GM19455 (cell line): ENCODE data around the gene GABRR1.

Experiments
- ATAC-seq: cut with Tn5 transposase; IDR thresholded peaks from one replicate; pipeline ENCODE4 v1.9.1; 2021; ENCODE audit not compliant: unreplicated experiment

The GABRR1 gene

GRCh38 chr6:89216411-89216810, 747 bp downstream of the GABRR1 start:
- no peak for ATAC-seq

- no peak for ATAC-seq
These were observed 1.8 kb downstream of the GABRR1 start for GRCh38 chr6:89215391-89215790.

- no peak for ATAC-seq
These were observed 3.0 kb downstream of the GABRR1 start for GRCh38 chr6:89214197-89214596.

- ATAC-seq, result no peak
These were observed 4.7 kb downstream of the GABRR1 start for GRCh38 chr6:89212472-89212871.

GRCh38 chr6:89209457-89209856, 7.7 kb downstream of the GABRR1 start:
- ATAC-seq, result no peak

GRCh38 chr6:89208551-89208950, 8.6 kb downstream of the GABRR1 start:
- ATAC-seq, result no peak

GRCh38 chr6:89205819-89206218, 11.3 kb downstream of the GABRR1 start:
- no peak for ATAC-seq

- no peak for ATAC-seq
These were observed 13.1 kb downstream of the GABRR1 start for GRCh38 chr6:89204096-89204495.

GRCh38 chr6:89200706-89201215, 16.4 kb downstream of the GABRR1 start:
- ATAC-seq, result no peak

GRCh38 chr6:89199579-89199978, 17.6 kb downstream of the GABRR1 start:
- ATAC-seq, result no peak

GRCh38 chr6:89198235-89198634, 18.9 kb downstream of the GABRR1 start:
- no peak for ATAC-seq

GRCh38 chr6:89197141-89197540, 20.0 kb downstream of the GABRR1 start:
- no peak for ATAC-seq

GRCh38 chr6:89194559-89194958, 22.6 kb downstream of the GABRR1 start:
- no peak for ATAC-seq

GRCh38 chr6:89190741-89191140, 26.4 kb downstream of the GABRR1 start:
- ATAC-seq, result no peak

GRCh38 chr6:89187504-89187903, 29.7 kb downstream of the GABRR1 start:
- ATAC-seq, result no peak

GRCh38 chr6:89186762-89187161, 30.4 kb downstream of the GABRR1 start:
- ATAC-seq, result no peak

- no peak for ATAC-seq
These were observed 32.8 kb downstream of the GABRR1 start for GRCh38 chr6:89184344-89184743.

GRCh38 chr6:89183294-89183693, 33.9 kb downstream of the GABRR1 start:
- ATAC-seq, result no peak

- ATAC-seq, result no peak
These were observed 36.2 kb downstream of the GABRR1 start for GRCh38 chr6:89180971-89181370.

GRCh38 chr6:89180112-89180511, 37.0 kb downstream of the GABRR1 start:
- ATAC-seq, result no peak

- no peak for ATAC-seq
These were observed 43.5 kb downstream of the GABRR1 start for GRCh38 chr6:89173634-89174033.

- no peak for ATAC-seq
These were observed 45.0 kb downstream of the GABRR1 start for GRCh38 chr6:89172131-89172530.

GRCh38 chr6:89162047-89162371, 55.1 kb downstream of the GABRR1 start:
- ATAC-seq, result no peak
